Fibroblast of villous mesenchyme (primary cell): ENCODE data around the gene TAPT1. TPM values are rescaled to one million over a fixed set of nuclear protein-coding genes. Genes with fewer than 3 reads are reported as not detected.

ENCODE experiments used
- DNase-seq: peaks from one replicate; pipeline ENCODE4 v3.0.0-alpha.2; 2010; ENCODE audit warnings: low read depth
- H3K4me3 ChIP-seq: 2 replicates; pipeline ENCODE4 v1.5.1; 2011; ENCODE audit warnings: low read depth, mild to moderate bottlenecking, low read length
- total RNA-seq: library from RNA; depleted of rRNA; stranded (reverse); fragments of >200 nt; gene quantifications from 2 replicates; pipeline ENCODE4 v1.2.3, GENCODE V29; 2012
- TF ChIP-seq, protein P1 (sequence below): IDR thresholded peaks from 2 replicates; pipeline ENCODE4 v1.5.1; 2012; ENCODE audit warnings: low read depth, mild to moderate bottlenecking, low read length; ENCODE audit not compliant: insufficient read depth

Gene TAPT1
- total RNA-seq, 1 donor, result 28.5 TPM

DNA sequence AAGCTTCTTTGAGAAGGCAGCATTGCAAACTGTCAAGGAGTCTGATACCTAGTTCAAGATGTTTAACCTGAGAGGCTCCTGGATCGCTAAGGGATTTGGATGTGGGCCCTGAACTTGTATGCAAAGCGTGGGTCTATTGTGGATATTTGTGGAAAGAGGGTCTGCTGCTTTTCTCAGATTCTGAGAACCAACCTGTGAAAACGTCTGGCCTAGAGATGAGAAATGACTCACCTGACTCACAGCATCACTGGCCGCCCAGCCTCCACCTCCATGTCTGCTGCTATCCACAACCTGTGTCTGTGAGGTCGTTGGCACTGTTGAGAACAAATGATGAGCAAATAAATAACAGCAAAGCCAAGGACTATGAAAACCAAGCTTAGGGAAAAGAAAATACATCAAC is 109.1 kb downstream of the TAPT1 start:
- no peak overlapping the region for H3K4me3 ChIP-seq
- TF ChIP-seq, protein P1, sequence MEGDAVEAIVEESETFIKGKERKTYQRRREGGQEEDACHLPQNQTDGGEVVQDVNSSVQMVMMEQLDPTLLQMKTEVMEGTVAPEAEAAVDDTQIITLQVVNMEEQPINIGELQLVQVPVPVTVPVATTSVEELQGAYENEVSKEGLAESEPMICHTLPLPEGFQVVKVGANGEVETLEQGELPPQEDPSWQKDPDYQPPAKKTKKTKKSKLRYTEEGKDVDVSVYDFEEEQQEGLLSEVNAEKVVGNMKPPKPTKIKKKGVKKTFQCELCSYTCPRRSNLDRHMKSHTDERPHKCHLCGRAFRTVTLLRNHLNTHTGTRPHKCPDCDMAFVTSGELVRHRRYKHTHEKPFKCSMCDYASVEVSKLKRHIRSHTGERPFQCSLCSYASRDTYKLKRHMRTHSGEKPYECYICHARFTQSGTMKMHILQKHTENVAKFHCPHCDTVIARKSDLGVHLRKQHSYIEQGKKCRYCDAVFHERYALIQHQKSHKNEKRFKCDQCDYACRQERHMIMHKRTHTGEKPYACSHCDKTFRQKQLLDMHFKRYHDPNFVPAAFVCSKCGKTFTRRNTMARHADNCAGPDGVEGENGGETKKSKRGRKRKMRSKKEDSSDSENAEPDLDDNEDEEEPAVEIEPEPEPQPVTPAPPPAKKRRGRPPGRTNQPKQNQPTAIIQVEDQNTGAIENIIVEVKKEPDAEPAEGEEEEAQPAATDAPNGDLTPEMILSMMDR, result no peak
- no peak for DNase-seq

DNA sequence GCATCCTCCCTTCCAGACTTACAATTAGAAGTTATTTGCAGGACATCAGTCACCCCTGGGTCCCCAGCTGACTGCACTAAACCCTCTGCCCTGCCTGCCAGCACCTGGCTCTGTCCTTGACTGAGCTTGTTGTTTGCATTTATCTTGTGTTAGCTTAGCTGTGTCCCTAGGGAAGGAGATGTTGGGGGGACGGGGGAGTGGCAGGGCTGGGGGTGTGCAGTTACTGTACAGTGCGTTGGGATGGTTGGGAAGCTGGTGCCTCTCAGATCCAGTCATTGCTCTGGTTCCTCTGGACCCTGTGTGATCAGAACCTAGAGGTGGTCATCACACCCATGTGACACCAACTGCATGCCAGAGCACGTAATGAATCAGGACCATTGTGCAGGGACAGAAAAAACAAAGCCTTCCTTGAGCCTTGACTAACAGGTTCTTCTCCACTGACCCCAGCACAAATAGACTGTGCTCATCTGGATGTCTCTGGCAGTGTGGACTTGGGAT is 109.7 kb downstream of the TAPT1 start:
- DNase-seq, result no peak

DNA sequence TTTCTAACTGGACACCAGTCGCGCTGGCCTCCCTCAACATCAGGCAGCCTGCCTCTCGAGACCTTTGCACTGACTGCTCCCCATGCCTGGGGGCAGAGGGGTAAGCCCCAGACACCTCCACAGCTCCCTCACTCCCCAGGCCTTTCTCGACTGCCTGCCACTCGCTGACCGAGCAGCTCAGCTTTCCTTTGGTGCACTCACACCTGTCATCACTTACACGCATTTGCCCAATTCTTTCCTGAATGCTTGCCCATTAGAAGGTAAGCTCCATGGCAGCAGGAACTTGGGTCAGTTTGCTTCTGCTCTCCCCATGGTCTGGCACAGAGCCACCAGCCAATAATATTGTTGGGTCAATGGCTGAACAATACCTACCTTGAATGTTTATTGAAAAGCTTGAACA is 110.3 kb downstream of the TAPT1 start:
- TF ChIP-seq, protein P1, result no peak
- H3K4me3 ChIP-seq, result no peak overlapping the region
- no peak for DNase-seq

More for the DNA sequence above, 109.7 kb downstream of the TAPT1 start:
- no peak overlapping the region for H3K4me3 ChIP-seq
- TF ChIP-seq, protein P1, result no peak

DNA sequence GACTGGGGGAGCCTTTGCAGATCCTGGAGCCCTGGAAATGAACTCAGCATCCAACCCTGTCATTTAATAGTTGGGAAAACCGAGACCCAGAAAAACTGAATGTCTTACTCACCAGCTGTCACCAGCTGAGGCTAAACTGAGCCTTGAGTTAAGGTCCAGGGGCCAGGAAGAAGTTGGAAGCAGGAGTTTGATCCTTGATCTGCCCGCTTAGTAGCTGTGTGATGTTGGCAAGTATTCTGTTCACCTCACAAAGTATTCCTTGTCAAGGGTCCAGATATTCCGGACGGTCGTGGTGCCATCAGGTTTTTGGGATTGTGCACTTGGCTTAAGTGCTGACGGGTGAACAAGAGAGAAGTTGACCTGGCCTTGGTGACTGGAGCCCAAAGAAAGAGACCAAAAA is 111.7 kb downstream of the TAPT1 start:
- TF ChIP-seq, protein P1, result no peak
- no peak overlapping the region for H3K4me3 ChIP-seq
- no peak for DNase-seq

DNA sequence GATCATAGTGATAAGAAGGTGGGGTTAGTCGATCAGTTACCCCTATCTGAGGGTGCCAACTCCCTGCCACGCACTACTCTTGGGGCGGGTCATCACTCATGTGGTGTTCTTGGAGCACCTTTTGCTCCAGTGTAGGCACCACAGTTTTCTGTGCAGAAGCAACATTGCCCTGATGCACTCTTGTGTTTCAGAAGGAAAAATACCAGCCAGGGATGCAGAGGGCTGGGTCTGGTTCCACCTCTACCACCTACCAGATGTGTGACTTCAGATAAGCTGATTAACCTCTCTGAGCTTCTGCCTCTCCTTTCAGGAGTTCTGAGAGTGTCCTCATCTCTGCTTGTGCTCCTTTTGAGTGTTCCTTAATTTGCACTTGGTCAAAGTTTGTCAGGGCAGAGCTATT is 112.5 kb downstream of the TAPT1 start:
- no peak for DNase-seq
- TF ChIP-seq, protein P1, result no peak
- H3K4me3 ChIP-seq, result no peak overlapping the region

DNA sequence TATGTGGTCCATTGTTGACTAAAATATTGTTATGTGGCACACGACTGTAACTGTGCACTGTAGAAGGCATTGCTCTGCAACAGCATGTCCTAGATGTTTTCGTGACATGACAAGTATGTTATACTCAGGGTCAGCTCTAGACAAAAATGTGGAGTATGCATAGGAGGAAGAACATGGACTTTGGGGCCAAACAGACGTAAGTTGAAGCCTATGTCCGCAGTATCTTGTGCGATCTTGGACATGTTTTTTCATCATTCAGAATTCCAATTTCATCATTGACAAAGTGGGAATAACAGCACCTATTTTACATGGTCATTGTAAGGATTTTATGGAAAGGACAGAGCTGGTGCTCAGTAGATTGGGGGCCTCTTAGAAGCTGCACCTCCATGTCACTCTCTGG is 114.7 kb downstream of the TAPT1 start:
- DNase-seq, result no peak
- TF ChIP-seq, protein P1, result no peak
- H3K4me3 ChIP-seq, result no peak overlapping the region

DNA sequence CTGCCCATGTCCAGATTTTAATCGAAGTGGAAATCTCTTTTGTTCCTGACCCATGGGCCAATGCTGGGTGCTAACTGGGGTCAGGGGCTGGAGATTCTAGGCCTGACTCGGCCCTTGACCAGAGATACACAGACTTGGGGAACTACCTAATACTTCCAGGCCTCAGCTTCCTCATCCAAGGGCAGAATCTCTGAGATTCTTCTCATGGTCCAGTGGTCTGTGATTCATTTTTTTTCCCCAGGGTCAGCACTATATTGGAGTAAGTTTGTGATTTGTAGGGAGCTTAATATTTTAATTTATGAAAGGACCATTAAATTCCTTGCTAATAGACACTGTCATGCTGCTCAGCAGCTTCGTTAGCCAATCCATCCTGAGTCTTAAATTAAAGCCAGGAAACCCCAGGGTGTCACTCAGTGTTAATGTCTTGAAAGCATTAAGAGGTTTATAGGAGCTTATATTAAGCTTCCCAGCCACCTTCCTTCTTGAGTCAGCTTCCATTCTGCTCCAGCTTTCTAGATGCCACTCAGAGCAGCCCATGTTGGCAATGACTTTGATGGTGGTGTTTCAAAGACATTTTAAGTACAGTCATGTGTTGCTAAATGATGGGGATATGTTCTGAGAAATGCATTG is 115.5 kb downstream of the TAPT1 start:
- no peak overlapping the region for H3K4me3 ChIP-seq
- no peak for DNase-seq
- TF ChIP-seq, protein P1, result no peak
